ENCODE results near the gene CA11.
"Not testable (repeated sequence)": the region's sequence is repeated elsewhere in the genome, so short reads cannot be mapped to it uniquely, and the experiment has no call there.

Gene CA11

DNA sequence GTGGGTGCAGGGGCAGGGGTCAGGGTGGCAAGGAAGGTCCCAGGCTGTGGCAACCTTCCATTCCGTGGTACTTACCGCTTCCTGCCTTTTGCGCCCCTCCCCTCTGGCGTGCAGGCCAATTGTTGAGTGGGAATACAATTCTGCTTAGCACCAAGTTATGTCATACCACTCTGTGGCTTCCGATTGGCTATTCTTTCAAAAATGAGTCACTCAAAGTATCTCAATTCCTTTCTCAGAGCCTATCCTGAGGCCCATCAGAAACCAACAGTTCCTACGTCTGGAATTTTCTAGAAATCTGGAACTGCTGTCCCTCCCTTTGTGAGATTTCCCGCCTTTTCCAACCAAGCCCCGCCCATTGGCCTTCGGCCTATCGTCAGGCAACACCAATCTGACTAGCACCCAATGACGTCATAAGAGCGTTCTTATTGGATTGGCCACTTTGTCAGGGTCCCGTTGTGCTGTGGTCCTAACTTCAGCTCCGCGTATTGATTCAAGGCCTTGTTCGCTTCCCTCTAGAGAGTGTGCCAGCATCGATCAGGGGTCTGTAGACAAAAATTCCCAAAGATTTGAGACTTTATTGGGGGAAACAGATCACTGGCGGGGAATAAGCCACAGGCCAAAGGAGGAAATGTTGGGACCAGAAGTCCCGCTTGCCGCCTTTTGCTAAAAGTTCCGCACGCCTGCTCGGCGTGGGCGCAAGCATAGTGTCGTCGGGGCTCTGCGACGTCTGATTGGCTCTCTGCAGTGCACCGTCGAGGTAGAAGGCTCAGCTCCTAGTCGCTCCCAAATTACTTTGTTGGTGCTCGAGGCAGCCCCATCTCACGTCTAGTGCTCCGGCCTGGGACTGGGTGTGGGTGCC lies 15.1 kb upstream of the CA11 start:
- Histone ChIP-seq H3K4me2 (ENCODE audit: low read depth, low read length) (peak overlapping the region; percentile 63; the same call in 1 of the 2 replicates), H2AFZ (ENCODE audit: low read length) (peak overlapping the region; percentile 71), H3K79me2 (ENCODE audit: low read length) (no peaks in the 10 kb centered on the region), H3F3A (ENCODE audit: insufficient read depth, low read length) (no peaks in the 10 kb centered on the region), H3K4me3 (ENCODE audit: low read length) (peak overlapping the region; percentile 12; the same call in 1 of the 2 replicates), H3K36me3 (replicated peaks; ENCODE audit: insufficient read depth, low read length) (no peaks in the 10 kb centered on the region), H4K20me1 (ENCODE audit: insufficient read depth, low read length) (no peaks in the 10 kb centered on the region), H3K4me1 (ENCODE audit: low read length) (peaks cover 4% of the 10 kb centered on the region), H3K9me3 (replicated peaks; ENCODE audit: insufficient read depth, low read length) (no peaks in the 10 kb centered on the region), H3K27ac (ENCODE audit: low read length) (no peak overlapping the region), H3K9me2 (replicated peaks; ENCODE audit: insufficient read depth, low read length) (no peaks in the 10 kb centered on the region), H3K9ac (ENCODE audit: low read length) (0 out of 2 replicates have a peak overlapping the region, but pooled peaks have one; percentile 11), H3K27me3 (replicated peaks; ENCODE audit: insufficient read depth, low read length) (peaks cover 41% of the 10 kb centered on the region)
- no peak for TF ChIP-seq EZH2 (optimal IDR thresholded peaks at IDR 0.05; ENCODE audit: low read depth, low read length)
- TF ChIP-seq, protein P1, sequence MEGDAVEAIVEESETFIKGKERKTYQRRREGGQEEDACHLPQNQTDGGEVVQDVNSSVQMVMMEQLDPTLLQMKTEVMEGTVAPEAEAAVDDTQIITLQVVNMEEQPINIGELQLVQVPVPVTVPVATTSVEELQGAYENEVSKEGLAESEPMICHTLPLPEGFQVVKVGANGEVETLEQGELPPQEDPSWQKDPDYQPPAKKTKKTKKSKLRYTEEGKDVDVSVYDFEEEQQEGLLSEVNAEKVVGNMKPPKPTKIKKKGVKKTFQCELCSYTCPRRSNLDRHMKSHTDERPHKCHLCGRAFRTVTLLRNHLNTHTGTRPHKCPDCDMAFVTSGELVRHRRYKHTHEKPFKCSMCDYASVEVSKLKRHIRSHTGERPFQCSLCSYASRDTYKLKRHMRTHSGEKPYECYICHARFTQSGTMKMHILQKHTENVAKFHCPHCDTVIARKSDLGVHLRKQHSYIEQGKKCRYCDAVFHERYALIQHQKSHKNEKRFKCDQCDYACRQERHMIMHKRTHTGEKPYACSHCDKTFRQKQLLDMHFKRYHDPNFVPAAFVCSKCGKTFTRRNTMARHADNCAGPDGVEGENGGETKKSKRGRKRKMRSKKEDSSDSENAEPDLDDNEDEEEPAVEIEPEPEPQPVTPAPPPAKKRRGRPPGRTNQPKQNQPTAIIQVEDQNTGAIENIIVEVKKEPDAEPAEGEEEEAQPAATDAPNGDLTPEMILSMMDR (IDR thresholded peaks at IDR 0.05; ENCODE audit: low read length), result no peak
- TF ChIP-seq EZH2phosphoT487 (IDR thresholded peaks at IDR 0.05; ENCODE audit: low read length), result no peak
- peak; percentile 93 for DNase-seq

DNA sequence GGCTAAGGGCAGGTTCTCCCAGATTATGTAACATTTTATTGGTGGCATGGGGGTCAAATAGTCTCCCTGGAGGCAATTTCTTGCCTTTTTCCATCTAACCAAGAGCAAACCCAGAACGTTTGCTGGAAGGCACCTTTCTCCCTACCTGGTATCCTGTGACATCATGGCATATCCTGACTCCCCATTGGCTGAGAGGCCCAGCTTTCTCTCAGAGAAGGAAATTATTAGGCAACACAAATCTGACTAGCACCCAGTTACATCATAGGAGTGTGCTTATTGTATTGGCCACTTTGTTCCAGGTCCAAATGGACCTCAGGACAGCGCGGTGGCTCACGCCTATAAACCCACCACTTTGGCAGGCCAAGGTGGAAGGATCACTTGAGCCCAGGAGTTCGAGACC lies 13.8 kb upstream of the CA11 start:
- H3F3A ChIP-seq (ENCODE audit: insufficient read depth, low read length), result no peaks in the 10 kb centered on the region
- no peaks in the 10 kb centered on the region for H3K36me3 ChIP-seq (replicated peaks; ENCODE audit: insufficient read depth, low read length)
- peaks cover 4% of the 10 kb centered on the region for H3K4me1 ChIP-seq (ENCODE audit: low read length)
- TF ChIP-seq EZH2 (optimal IDR thresholded peaks at IDR 0.05; ENCODE audit: low read depth, low read length) (no peak), EZH2phosphoT487 (IDR thresholded peaks at IDR 0.05; ENCODE audit: low read length) (no peak)
- TF ChIP-seq, protein P1 (IDR thresholded peaks at IDR 0.05; ENCODE audit: low read length), result no peak
- H3K9ac ChIP-seq (ENCODE audit: low read length), result no peak overlapping the region
- H3K27me3 ChIP-seq (replicated peaks; ENCODE audit: insufficient read depth, low read length), result peaks cover 45% of the 10 kb centered on the region
- no peaks in the 10 kb centered on the region for H3K9me2 ChIP-seq (replicated peaks; ENCODE audit: insufficient read depth, low read length)
- no peak overlapping the region for H2AFZ ChIP-seq (ENCODE audit: low read length)
- no peaks in the 10 kb centered on the region for H4K20me1 ChIP-seq (ENCODE audit: insufficient read depth, low read length)
- H3K27ac ChIP-seq (ENCODE audit: low read length), result no peak overlapping the region
- H3K4me2 ChIP-seq (ENCODE audit: low read depth, low read length), result no peak overlapping the region
- H3K79me2 ChIP-seq (ENCODE audit: low read length), result no peaks in the 10 kb centered on the region
- DNase-seq, result no peak
- H3K9me3 ChIP-seq (replicated peaks; ENCODE audit: insufficient read depth, low read length), result no peaks in the 10 kb centered on the region
- H3K4me3 ChIP-seq (ENCODE audit: low read length), result no peak overlapping the region

DNA sequence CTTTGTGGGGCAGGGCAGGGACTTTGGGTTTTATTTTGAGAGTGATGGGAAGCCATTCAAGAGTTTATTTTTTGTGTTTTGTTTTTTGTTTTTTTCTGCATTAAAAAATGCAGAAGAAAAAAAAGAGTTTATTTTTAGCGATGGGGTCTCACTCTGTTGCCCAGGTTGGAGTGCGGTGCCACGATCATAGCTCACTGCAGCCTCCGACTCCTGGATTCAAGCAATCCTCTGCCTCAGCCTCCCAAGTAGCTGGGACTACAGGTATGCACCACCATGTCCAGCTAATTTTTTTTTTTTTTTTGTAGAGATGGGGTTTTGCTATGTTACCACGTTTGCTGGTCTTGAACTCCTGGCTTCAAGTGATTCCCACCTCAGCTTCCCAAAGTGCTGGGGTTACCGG lies 12.5 kb upstream of the CA11 start:
- Histone ChIP-seq H3K36me3 (replicated peaks; ENCODE audit: insufficient read depth, low read length) (no peaks in the 10 kb centered on the region), H3K9me3 (replicated peaks; ENCODE audit: insufficient read depth, low read length) (no peaks in the 10 kb centered on the region), H2AFZ (ENCODE audit: low read length) (no peak overlapping the region), H4K20me1 (ENCODE audit: insufficient read depth, low read length) (no peaks in the 10 kb centered on the region), H3K27me3 (replicated peaks; ENCODE audit: insufficient read depth, low read length) (peaks cover 51% of the 10 kb centered on the region), H3K4me2 (ENCODE audit: low read depth, low read length) (no peak overlapping the region), H3K9ac (ENCODE audit: low read length) (no peak overlapping the region), H3F3A (ENCODE audit: insufficient read depth, low read length) (no peaks in the 10 kb centered on the region), H3K9me2 (replicated peaks; ENCODE audit: insufficient read depth, low read length) (no peaks in the 10 kb centered on the region), H3K79me2 (ENCODE audit: low read length) (no peaks in the 10 kb centered on the region), H3K4me3 (ENCODE audit: low read length) (no peak overlapping the region), H3K4me1 (ENCODE audit: low read length) (peaks cover 4% of the 10 kb centered on the region), H3K27ac (ENCODE audit: low read length) (no peak overlapping the region)
- no peak for DNase-seq
- TF ChIP-seq, protein P1 (IDR thresholded peaks at IDR 0.05; ENCODE audit: low read length), result no peak
- no peak for TF ChIP-seq EZH2 (optimal IDR thresholded peaks at IDR 0.05; ENCODE audit: low read depth, low read length)
- no peak for TF ChIP-seq EZH2phosphoT487 (IDR thresholded peaks at IDR 0.05; ENCODE audit: low read length)

GRCh38 chr19:48657828-48658227 lies 11.8 kb upstream of the CA11 start:
- not testable (repeated sequence) for H3K4me3 ChIP-seq (ENCODE audit: low read length); H3K4me2 ChIP-seq (ENCODE audit: low read depth, low read length); H3K36me3 ChIP-seq (replicated peaks; ENCODE audit: insufficient read depth, low read length)

More at GRCh38 chr19:48657828-48658227, 11.8 kb upstream of the CA11 start:
- not testable (repeated sequence) for H3K27ac ChIP-seq (ENCODE audit: low read length); H3K9ac ChIP-seq (ENCODE audit: low read length); DNase-seq; H4K20me1 ChIP-seq (ENCODE audit: insufficient read depth, low read length); H3K4me1 ChIP-seq (ENCODE audit: low read length); H3K9me2 ChIP-seq (replicated peaks; ENCODE audit: insufficient read depth, low read length); H3F3A ChIP-seq (ENCODE audit: insufficient read depth, low read length); H3K9me3 ChIP-seq (replicated peaks; ENCODE audit: insufficient read depth, low read length); H3K79me2 ChIP-seq (ENCODE audit: low read length); H2AFZ ChIP-seq (ENCODE audit: low read length)
- peaks cover 51% of the 10 kb centered on the region for H3K27me3 ChIP-seq (replicated peaks; ENCODE audit: insufficient read depth, low read length)
